ENCODE measurements around the gene CD37. TPM values are rescaled to one million over a fixed set of nuclear protein-coding genes. Genes with fewer than 3 reads are reported as not detected.

The CD37 gene
- total and polyA plus RNA-seq, 2 donors (not counting 1 experiment from before 2014, with no cell fraction given) = not detected

GRCh38 chr19:49356382-49356781 lies 21.2 kb downstream of the CD37 start:
- Histone ChIP-seq H2AFZ (ENCODE audit: low read length) (no peak overlapping the region), H4K20me1 (ENCODE audit: control insufficient read depth, extremely low read depth, insufficient read depth, low read length) (no peaks in the 10 kb centered on the region), H3K27ac (ENCODE audit: insufficient read depth, low read length) (no peak overlapping the region), H3K9me3 (ENCODE audit: control insufficient read depth, insufficient read depth, low read depth, low read length) (no peaks in the 10 kb centered on the region), H3K4me2 (ENCODE audit: extremely low read depth, insufficient read depth, low read length) (no peak overlapping the region), H3K79me2 (ENCODE audit: control insufficient read depth, insufficient read depth, low read length) (peaks cover 3% of the 10 kb centered on the region), H3K4me1 (ENCODE audit: control insufficient read depth, extremely low read depth, insufficient read depth, low read length) (no peaks in the 10 kb centered on the region), H3K27me3 (ENCODE audit: control insufficient read depth, insufficient read depth, low read length) (no peaks in the 10 kb centered on the region), H3K36me3 (ENCODE audit: control insufficient read depth, insufficient read depth, low read length) (peaks cover 13% of the 10 kb centered on the region), H3K9ac (ENCODE audit: insufficient read depth, low read length) (peak overlapping the region; percentile 2), H3K4me3 (replicated peaks in 1 of 4; ENCODE audit: control extremely low read depth in 1 of 4, insufficient read depth in 1 of 4, low read depth in 3 of 4, low read length in 4 of 4) (no peak overlapping the region)
- no peak for TF ChIP-seq EZH2 (IDR thresholded peaks at IDR 0.05; ENCODE audit: low read length, missing control alignments)
- no peak for TF ChIP-seq CTCF (conservative IDR thresholded peaks at IDR 0.05 in 1 of 2, IDR thresholded peaks at IDR 0.05 in 1 of 2; ENCODE audit: low read depth in 1 of 2, low read length in 2 of 2)
- DNase-seq (ENCODE audit: low read depth in 2 of 2) = no peak

GRCh38 chr19:49357186-49357585 lies 22.0 kb downstream of the CD37 start:
- Histone ChIP-seq H3K9ac (ENCODE audit: insufficient read depth, low read length) (no peak overlapping the region), H3K4me2 (ENCODE audit: extremely low read depth, insufficient read depth, low read length) (no peak overlapping the region), H3K4me3 (replicated peaks in 1 of 4; ENCODE audit: control extremely low read depth in 1 of 4, insufficient read depth in 1 of 4, low read depth in 3 of 4, low read length in 4 of 4) (no peak overlapping the region), H3K27me3 (ENCODE audit: control insufficient read depth, insufficient read depth, low read length) (no peaks in the 10 kb centered on the region), H3K4me1 (ENCODE audit: control insufficient read depth, extremely low read depth, insufficient read depth, low read length) (no peaks in the 10 kb centered on the region), H3K9me3 (ENCODE audit: control insufficient read depth, insufficient read depth, low read depth, low read length) (no peaks in the 10 kb centered on the region), H3K79me2 (ENCODE audit: control insufficient read depth, insufficient read depth, low read length) (peaks cover 3% of the 10 kb centered on the region), H3K27ac (ENCODE audit: insufficient read depth, low read length) (no peak overlapping the region), H4K20me1 (ENCODE audit: control insufficient read depth, extremely low read depth, insufficient read depth, low read length) (no peaks in the 10 kb centered on the region), H3K36me3 (ENCODE audit: control insufficient read depth, insufficient read depth, low read length) (peaks cover 13% of the 10 kb centered on the region), H2AFZ (ENCODE audit: low read length) (no peak overlapping the region)
- TF ChIP-seq CTCF (conservative IDR thresholded peaks at IDR 0.05 in 1 of 2, IDR thresholded peaks at IDR 0.05 in 1 of 2; ENCODE audit: low read depth in 1 of 2, low read length in 2 of 2) (no peak), EZH2 (IDR thresholded peaks at IDR 0.05; ENCODE audit: low read length, missing control alignments) (no peak)
- no peak for DNase-seq (ENCODE audit: low read depth in 2 of 2)

GRCh38 chr19:49359851-49360820 lies 24.9 kb downstream of the CD37 start:
- DNase-seq (ENCODE audit: low read depth in 2 of 2) = no peak
- TF ChIP-seq EZH2 (IDR thresholded peaks at IDR 0.05; ENCODE audit: low read length, missing control alignments) = no peak
- TF ChIP-seq CTCF (conservative IDR thresholded peaks at IDR 0.05 in 1 of 2, IDR thresholded peaks at IDR 0.05 in 1 of 2; ENCODE audit: low read depth in 1 of 2, low read length in 2 of 2) = no peak
- Histone ChIP-seq H3K27ac (ENCODE audit: insufficient read depth, low read length) (no peak overlapping the region), H3K4me3 (replicated peaks in 1 of 4; ENCODE audit: control extremely low read depth in 1 of 4, insufficient read depth in 1 of 4, low read depth in 3 of 4, low read length in 4 of 4) (peak overlapping the region in 1 of 4 experiments; percentile 84), H3K36me3 (ENCODE audit: control insufficient read depth, insufficient read depth, low read length) (peaks cover 11% of the 10 kb centered on the region), H3K79me2 (ENCODE audit: control insufficient read depth, insufficient read depth, low read length) (peaks cover 3% of the 10 kb centered on the region), H3K9ac (ENCODE audit: insufficient read depth, low read length) (no peak overlapping the region), H2AFZ (ENCODE audit: low read length) (no peak overlapping the region), H3K9me3 (ENCODE audit: control insufficient read depth, insufficient read depth, low read depth, low read length) (no peaks in the 10 kb centered on the region), H4K20me1 (ENCODE audit: control insufficient read depth, extremely low read depth, insufficient read depth, low read length) (no peaks in the 10 kb centered on the region), H3K4me1 (ENCODE audit: control insufficient read depth, extremely low read depth, insufficient read depth, low read length) (peaks cover 6% of the 10 kb centered on the region), H3K4me2 (ENCODE audit: extremely low read depth, insufficient read depth, low read length) (no peak overlapping the region), H3K27me3 (ENCODE audit: control insufficient read depth, insufficient read depth, low read length) (no peaks in the 10 kb centered on the region)
